Stimulated activated CD4-positive, alpha-beta T cell treated with anti-CD3 and anti-CD28 coated beads, TNF-alpha, amount 100 ng/mL, for 48 hours (primary cell): ENCODE results near the gene GALM.
"Not testable (repeated sequence)": the region's sequence is repeated elsewhere in the genome, so short reads cannot be mapped to it uniquely, and the experiment has no call there.

Experiments used
- DNase-seq, 3 donors: peaks; one replicate each; pipeline ENCODE4 v3.0.0-alpha.2; 2020; ENCODE audit warnings: low read depth in 3 of 3

GALM gene

GRCh38 chr2:38709567-38710194 is 43.8 kb downstream of the GALM start:
- no peak for DNase-seq

- no peak for DNase-seq
These were observed 45.6 kb downstream of the GALM start for GRCh38 chr2:38711558-38711957.

DNA sequence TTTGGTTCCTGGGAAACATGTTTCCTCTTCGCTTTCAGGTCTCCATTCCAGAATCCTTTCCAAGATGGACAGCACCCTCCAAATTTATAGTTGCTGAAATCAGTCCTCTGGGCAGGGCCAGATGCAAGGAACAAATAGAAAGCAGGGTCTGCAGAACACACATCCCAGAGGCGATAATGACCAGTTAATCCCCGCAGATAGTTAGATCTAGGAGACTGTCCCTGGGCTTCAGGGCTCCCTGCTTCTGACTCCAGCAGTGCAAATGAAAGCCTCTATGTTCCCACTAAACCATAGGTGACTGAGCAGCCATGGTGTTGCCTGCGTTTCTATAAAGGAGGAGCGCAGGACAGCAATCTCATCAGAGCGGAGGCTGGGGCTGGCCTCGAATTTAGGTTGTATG is 46.5 kb downstream of the GALM start:
- no peak for DNase-seq

DNA sequence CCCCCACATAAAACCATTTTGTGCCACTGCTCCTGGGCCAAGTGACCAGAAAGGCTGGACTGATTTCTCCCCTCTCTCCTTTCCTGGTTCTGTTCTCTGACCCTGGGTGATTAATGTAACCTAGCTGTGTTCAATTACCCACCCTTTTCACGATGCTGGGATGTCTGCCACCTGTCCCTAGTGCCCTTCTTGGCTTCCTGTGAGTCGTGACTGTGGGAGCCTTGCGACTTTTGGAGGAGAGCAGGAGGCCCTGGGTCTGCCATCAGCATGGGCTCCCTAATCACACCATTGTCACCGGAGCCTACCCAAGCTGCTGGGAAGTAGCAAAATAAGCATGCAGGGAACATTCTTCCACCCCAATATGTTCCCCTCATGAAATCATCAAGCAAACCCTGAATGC is 47.0 kb downstream of the GALM start:
- no peak for DNase-seq

GRCh38 chr2:38713338-38713737 is 47.4 kb downstream of the GALM start:
- DNase-seq = no peak

GRCh38 chr2:38714941-38715340 is 49.0 kb downstream of the GALM start:
- not testable (repeated sequence) for DNase-seq

GRCh38 chr2:38716185-38716584 is 50.3 kb downstream of the GALM start:
- DNase-seq = no peak

GRCh38 chr2:38718601-38719000 is 52.7 kb downstream of the GALM start:
- DNase-seq = no peak

DNA sequence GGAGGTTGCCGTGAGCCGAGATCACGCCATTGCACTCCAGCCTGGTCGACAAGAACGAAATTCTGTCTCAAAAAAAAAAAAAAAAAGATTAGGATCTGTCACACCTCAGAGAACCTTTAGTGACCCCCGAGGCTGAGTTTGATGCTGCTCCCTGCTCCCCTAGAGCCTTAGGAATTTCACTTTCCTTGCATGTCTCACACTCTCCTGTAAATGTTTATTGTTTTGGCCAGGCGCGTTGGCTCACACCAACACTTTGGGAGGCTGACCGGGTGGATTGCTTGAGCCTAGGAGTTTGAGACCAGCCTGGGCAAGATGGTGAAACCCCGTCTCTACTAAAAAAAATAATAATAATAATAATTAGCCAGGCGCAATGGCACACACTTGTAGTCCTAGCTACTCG is 53.8 kb downstream of the GALM start:
- DNase-seq = no peak

GRCh38 chr2:38720613-38721241 is 54.8 kb downstream of the GALM start:
- no peak for DNase-seq

DNA sequence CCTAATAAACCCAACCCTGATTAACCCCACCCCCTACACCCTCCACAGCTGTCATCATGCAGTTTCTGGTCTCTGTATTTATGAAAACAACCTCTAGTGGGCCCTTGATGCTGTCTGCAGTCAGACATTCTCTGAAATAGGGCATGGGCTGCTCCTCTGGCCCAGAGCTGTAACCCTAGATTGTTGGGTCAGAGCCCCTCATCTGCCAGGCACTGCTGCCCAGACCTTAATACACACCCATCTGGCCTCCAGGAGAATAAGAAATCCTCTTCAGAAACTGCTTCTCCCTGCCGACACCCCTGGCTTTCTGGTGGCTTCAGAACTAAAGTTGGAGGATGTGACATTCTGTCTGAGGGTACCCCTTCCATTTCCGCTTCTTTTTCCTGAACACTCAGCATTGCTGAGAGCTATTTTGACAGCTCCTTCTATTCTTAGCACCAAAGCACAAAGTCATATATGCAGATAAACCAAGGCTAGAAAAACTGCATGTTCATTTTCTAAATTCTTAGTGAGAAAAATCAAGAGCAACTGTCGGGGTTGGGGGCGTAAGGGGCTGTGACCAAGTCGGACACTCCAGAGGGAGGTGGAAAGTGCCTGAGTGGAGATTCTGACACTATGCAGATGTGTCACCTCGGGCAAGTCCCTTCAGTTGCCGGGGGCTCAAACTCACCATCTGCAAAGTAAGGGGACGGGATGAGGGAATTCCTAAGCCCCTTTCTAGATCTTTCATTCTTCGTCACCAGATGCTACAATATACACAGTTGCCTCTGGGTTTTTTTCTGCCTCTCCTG is 56.6 kb downstream of the GALM start:
- DNase-seq = peak; percentile 35 to 44 (median 36)

DNA sequence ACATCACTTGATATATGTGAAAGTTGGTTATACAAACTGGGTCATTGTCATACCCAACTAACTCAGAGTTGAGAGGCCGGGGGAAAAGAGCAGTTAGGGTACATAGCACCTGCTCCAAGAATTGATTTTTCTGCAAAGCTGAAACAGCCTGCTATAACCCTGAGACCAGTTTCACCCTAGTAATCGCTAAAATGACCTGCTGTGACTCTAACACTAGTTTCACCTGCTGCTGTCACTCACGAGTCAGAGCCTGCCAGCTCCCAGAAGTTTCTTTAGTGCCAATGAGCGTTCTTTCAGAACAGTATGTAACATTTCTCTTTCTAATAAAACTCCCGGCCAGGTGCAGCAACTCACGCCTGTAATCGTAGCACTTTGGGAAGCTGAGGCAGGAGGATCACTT is 57.3 kb downstream of the GALM start:
- no peak for DNase-seq

- DNase-seq = no peak
These were observed 61.7 kb downstream of the GALM start for GRCh38 chr2:38727661-38728060.

DNA sequence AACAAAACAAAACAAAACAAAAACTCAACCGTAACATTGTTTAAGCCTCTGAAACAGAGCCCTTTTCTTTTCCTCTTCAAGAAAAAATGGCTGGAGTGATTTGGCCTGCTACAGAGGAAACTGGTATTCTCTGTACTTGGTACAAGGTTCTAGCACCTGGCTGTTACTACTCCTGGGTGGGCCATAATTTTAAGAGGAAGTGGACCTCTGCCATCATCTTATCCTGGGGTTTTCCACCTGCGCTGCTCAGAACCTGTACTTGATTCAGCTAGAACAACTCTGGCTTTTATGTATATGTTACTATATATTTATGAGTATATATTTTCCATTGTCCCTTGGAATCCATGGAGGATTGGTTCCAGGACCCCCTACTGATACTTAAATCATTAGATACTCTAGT is 62.8 kb downstream of the GALM start:
- DNase-seq = no peak

DNA sequence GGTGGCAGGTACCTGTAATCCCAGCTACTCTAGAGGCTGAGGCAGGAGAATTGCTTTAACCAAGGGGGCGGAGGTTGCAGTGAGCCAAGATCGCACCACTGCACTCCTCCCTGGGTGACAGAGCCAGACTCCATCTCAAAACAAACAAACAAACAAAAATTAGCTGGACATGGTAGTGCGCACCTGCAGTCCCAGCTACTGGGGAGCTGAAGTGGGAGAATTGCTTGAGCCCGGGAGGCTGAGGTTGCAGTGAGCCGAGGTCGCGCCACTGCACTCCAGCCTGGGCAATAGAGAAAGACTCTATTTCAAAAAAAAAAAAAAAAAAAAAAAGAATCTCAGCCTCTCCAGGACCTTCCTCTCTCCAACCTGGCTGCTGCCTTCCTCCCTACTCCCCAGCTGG is 65.2 kb downstream of the GALM start:
- DNase-seq = no peak

DNA sequence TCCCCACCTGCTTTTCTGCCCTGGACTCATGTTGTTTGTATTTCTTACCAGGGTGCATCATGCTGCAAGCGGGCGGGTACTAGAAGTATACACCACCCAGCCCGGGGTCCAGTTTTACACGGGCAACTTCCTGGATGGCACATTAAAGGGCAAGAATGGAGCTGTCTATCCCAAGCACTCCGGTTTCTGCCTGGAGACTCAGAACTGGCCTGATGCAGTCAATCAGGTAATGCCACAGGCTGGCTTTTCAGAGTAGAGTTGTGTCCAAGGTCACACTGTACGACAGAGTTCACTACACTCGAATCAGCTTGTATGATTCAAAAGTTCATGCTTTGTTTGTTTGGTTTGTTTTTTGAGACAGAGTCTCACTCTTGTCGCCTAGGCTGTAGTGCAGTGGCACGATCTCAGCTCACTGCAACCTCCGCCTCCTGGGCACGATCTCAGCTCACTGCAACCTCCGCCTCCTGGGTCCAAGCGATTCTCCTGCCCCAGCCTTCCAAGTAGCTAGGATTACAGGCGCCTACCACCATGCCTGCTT is 65.8 kb downstream of the GALM start:
- DNase-seq = no peak

DNA sequence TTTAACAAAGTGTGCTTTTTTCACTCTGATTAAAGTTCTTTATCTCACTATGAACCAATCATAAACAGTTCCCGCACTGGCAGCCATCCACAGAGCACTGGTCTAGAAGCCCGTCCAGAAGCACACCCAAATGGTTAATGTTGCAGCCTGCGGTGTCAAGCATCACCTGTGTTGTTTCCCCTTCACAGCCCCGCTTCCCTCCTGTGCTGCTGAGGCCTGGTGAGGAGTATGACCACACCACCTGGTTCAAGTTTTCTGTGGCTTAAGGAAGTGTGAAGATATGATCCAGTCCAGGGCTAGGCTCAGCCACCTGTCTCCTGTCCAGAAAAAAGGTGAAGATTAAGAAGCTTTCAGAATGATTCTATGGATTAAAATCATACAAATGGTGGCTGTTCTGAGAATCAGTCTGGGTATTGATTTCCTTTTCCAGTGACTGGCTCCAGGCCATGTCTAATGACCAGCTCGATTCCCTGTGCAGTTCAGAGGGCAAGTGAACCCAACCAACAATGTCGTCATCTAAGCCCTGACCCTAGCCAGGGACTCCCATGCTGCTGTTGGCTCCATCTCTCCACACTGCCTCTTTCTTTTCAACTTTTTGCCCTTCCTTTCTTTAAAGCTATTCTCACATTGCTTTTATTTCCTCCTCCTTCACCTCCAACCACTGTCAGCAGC is 67.5 kb downstream of the GALM start:
- no peak for DNase-seq

- no peak for DNase-seq
These were observed 68.6 kb downstream of the GALM start for GRCh38 chr2:38734299-38735058.

DNA sequence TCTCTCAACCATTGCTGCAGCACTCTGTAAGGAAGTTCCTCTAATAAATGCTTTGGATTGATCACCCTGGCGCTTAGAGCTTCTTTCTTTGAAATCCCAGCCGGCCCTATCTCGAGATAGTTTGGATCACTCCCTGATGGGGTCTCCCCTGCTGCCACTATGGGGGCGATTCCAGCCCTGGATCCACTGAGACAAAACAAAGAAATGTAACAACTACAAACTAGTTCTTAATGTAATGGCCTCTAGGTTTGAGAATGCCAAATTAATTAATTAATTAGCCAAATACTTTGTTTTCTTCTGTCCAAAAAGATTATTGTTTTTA is 70.0 kb downstream of the GALM start:
- DNase-seq = no peak

DNA sequence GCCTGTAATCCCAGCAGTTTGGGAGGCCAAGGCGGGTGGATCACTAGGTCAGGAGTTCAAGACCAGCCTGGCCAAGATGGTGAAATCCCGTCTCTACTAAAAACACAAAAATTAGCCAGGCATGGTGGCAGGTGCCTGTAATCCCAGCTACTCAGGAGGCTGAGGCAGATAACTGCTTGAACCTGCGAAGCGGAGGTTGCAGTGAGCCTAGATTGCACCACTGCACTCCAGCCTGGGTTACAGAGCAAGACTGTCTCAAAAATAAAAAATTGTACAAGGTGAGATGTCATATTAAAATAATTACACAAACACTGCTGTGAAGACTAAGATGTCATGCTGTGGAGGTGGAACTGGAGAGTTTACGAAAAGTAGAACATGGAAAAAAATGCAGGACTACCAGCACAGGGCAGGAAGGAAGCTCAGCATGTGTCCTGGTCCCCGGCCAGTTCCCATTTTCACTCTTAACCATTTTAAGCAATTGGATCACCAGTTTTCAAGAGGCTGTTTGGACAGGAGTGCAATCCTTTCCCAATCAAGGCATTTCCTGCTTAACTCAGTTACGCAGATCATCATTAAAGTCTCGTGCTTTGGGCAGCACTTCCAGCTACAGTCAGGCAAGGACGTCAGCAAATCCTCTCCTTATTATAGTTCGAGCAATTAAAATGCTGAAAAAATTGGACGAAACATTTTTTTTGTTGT is 71.2 kb downstream of the GALM start:
- DNase-seq = not testable (repeated sequence)

- no peak for DNase-seq
These were observed 72.0 kb downstream of the GALM start for GRCh38 chr2:38737925-38738324.
